GM18508 (cell line): ENCODE measurements around the gene POLE.

Experiments used
- ATAC-seq: cut with Tn5 transposase; IDR thresholded peaks from one replicate; pipeline ENCODE4 v1.9.1; 2021; ENCODE audit warnings: moderate number of reproducible peaks; ENCODE audit not compliant: insufficient read depth, unreplicated experiment

POLE gene

GRCh38 chr12:132586929-132587328, 100.2 kb downstream of the POLE start:
- ATAC-seq = no peak

GRCh38 chr12:132585177-132585576, 102.0 kb downstream of the POLE start:
- ATAC-seq = no peak

GRCh38 chr12:132584429-132584828, 102.7 kb downstream of the POLE start:
- ATAC-seq = no peak

GRCh38 chr12:132583736-132584135, 103.4 kb downstream of the POLE start:
- ATAC-seq = no peak

- no peak for ATAC-seq
Observed at GRCh38 chr12:132583411-132583710, 103.8 kb downstream of the POLE start.

GRCh38 chr12:132582582-132583410, 104.3 kb downstream of the POLE start:
- ATAC-seq = no peak

GRCh38 chr12:132582058-132582420, 105.1 kb downstream of the POLE start:
- no peak for ATAC-seq

GRCh38 chr12:132581348-132582057, 105.6 kb downstream of the POLE start:
- no peak for ATAC-seq

GRCh38 chr12:132580701-132581292, 106.3 kb downstream of the POLE start:
- no peak for ATAC-seq

GRCh38 chr12:132579744-132580143, 107.4 kb downstream of the POLE start:
- no peak for ATAC-seq

GRCh38 chr12:132578826-132579225, 108.3 kb downstream of the POLE start:
- ATAC-seq = no peak

- ATAC-seq = no peak
Observed at GRCh38 chr12:132578118-132578517, 109.0 kb downstream of the POLE start.

GRCh38 chr12:132577191-132577920, 109.8 kb downstream of the POLE start:
- ATAC-seq = no peak

- ATAC-seq = no peak
Observed at GRCh38 chr12:132576701-132577100, 110.4 kb downstream of the POLE start.

GRCh38 chr12:132575661-132576060, 111.5 kb downstream of the POLE start:
- no peak for ATAC-seq

- ATAC-seq = no peak
Observed at GRCh38 chr12:132574271-132574996, 112.7 kb downstream of the POLE start.
